Subcutaneous abdominal adipose tissue (tissue), 5 donors: ENCODE measurements around the gene NXT2.

Experiments
- H3K27ac ChIP-seq: one replicate; pipeline ENCODE4 v1.7.0; 2013; ENCODE audit warnings: low read depth, mild to moderate bottlenecking, inconsistent platforms, low read length, moderate library complexity
- H3K27me3 ChIP-seq, 5 donors: one replicate each; pipeline ENCODE4 v1.7.0; 2013; ENCODE audit warnings: low read length in 5 of 5, inconsistent platforms in 1 of 5; ENCODE audit not compliant: control insufficient read depth in 5 of 5, insufficient read depth in 4 of 5
- H3K36me3 ChIP-seq, 5 donors: one replicate each; pipeline ENCODE4 v1.7.0; 2013; ENCODE audit warnings: low read length in 5 of 5; ENCODE audit not compliant: control insufficient read depth in 5 of 5, insufficient read depth in 5 of 5
- H3K4me1 ChIP-seq, 5 donors: one replicate each; pipeline ENCODE4 v1.7.0; 2013; ENCODE audit warnings: low read length in 5 of 5, mild to moderate bottlenecking in 3 of 5, moderate library complexity in 1 of 5; ENCODE audit not compliant: control insufficient read depth in 5 of 5, insufficient read depth in 5 of 5
- H3K4me3 ChIP-seq, 5 donors: one replicate each; pipeline ENCODE4 v1.7.0; 2013; ENCODE audit warnings: low read length in 5 of 5, low read depth in 1 of 5
- H3K9ac ChIP-seq, 5 donors: one replicate each; pipeline ENCODE4 v1.7.0; 2013; ENCODE audit warnings: low read length in 5 of 5, mild to moderate bottlenecking in 4 of 5, moderate library complexity in 3 of 5
- H3K9me3 ChIP-seq, 5 donors: one replicate each; pipeline ENCODE4 v1.7.0; 2013; ENCODE audit warnings: low read length in 5 of 5; ENCODE audit not compliant: control insufficient read depth in 5 of 5
- donor health status: healthy.
- donor health status: healthy.
- donor health status: healthy.
- donor health status: healthy.
- donor health status: healthy.

The NXT2 gene

GRCh38 chrX:109536439-109537323 lies at the start of gene NXT2:
Gene NXT2, plus strand, starts transcription at chrX:109536844. Its CDS starts 163 bp downstream, at chrX:109537007.
- Histone ChIP-seq H3K27ac (peak within 1 kb of the TSS; percentile 96), H3K4me3 (peak within 1 kb of the TSS; percentile 50 to 81 (median 77)), H3K9ac (peak within 1 kb of the TSS; percentile 47 to 90 (median 88)), H3K9me3 (peaks cover 0 to 3% (median 0%) of the 10 kb centered on the region in 5 donors), H3K27me3 (peaks cover 0 to 13% (median 0%) of the 10 kb centered on the region in 5 donors), H3K36me3 (no peaks in the 10 kb centered on the region), H3K4me1 (peaks cover 0 to 7% (median 4%) of the 10 kb centered on the region in 5 donors)

- H3K9me3 ChIP-seq: no peaks in the 10 kb centered on the region
Measured at GRCh38 chrX:109487640-109488039, 49.0 kb upstream of the NXT2 start.

GRCh38 chrX:109489174-109489573 lies 47.5 kb upstream of the NXT2 start:
- Histone ChIP-seq H3K27ac (peak overlapping the region; percentile 4), H3K27me3 (peaks cover 0 to 7% (median 4%) of the 10 kb centered on the region in 5 donors), H3K9ac (no peak overlapping the region), H3K36me3 (no peaks in the 10 kb centered on the region), H3K4me1 (peaks cover 0 to 19% (median 9%) of the 10 kb centered on the region in 5 donors), H3K4me3 (no peak overlapping the region), H3K9me3 (no peaks in the 10 kb centered on the region)

More at GRCh38 chrX:109487640-109488039, 49.0 kb upstream of the NXT2 start:
- Histone ChIP-seq H3K9ac (no peak overlapping the region), H3K36me3 (no peaks in the 10 kb centered on the region), H3K4me1 (peaks cover 0 to 19% (median 9%) of the 10 kb centered on the region in 5 donors), H3K27ac (peak overlapping the region; percentile 4), H3K27me3 (peaks cover 0 to 10% (median 7%) of the 10 kb centered on the region in 5 donors), H3K4me3 (no peak overlapping the region)

- H3K4me3 ChIP-seq: no peak overlapping the region
- no peak overlapping the region for H3K27ac ChIP-seq
- no peaks in the 10 kb centered on the region for H3K4me1 ChIP-seq
- H3K9me3 ChIP-seq: no peaks in the 10 kb centered on the region
- H3K9ac ChIP-seq: no peak overlapping the region
- no peaks in the 10 kb centered on the region for H3K36me3 ChIP-seq
- H3K27me3 ChIP-seq: peaks cover 0 to 25% (median 22%) of the 10 kb centered on the region in 5 donors
Measured at GRCh38 chrX:109498434-109498833, 38.2 kb upstream of the NXT2 start.

- Histone ChIP-seq H3K4me1 (no peaks in the 10 kb centered on the region), H3K27ac (no peak overlapping the region), H3K9me3 (no peaks in the 10 kb centered on the region), H3K27me3 (peaks cover 0 to 28% (median 23%) of the 10 kb centered on the region in 5 donors), H3K9ac (no peak overlapping the region), H3K4me3 (no peak overlapping the region), H3K36me3 (no peaks in the 10 kb centered on the region)
Measured at GRCh38 chrX:109501176-109501575, 35.5 kb upstream of the NXT2 start.

- H3K4me1 ChIP-seq: no peaks in the 10 kb centered on the region
- H3K27me3 ChIP-seq: peaks cover 0 to 13% (median 8%) of the 10 kb centered on the region in 5 donors
- no peak overlapping the region for H3K9ac ChIP-seq
- H3K36me3 ChIP-seq: no peaks in the 10 kb centered on the region
- H3K9me3 ChIP-seq: no peaks in the 10 kb centered on the region
- no peak overlapping the region for H3K27ac ChIP-seq
- H3K4me3 ChIP-seq: no peak overlapping the region
Measured at GRCh38 chrX:109508915-109509314, 27.7 kb upstream of the NXT2 start.

- no peaks in the 10 kb centered on the region for H3K9me3 ChIP-seq
- H3K27ac ChIP-seq: no peak overlapping the region
- no peaks in the 10 kb centered on the region for H3K4me1 ChIP-seq
- H3K36me3 ChIP-seq: no peaks in the 10 kb centered on the region
- H3K9ac ChIP-seq: no peak overlapping the region
- no peak overlapping the region for H3K4me3 ChIP-seq
- H3K27me3 ChIP-seq: peaks cover 0 to 7% (median 4%) of the 10 kb centered on the region in 5 donors
Measured at GRCh38 chrX:109511113-109511512, 25.5 kb upstream of the NXT2 start.

GRCh38 chrX:109519001-109519400 lies 17.6 kb upstream of the NXT2 start:
- Histone ChIP-seq H3K27me3 (peaks cover 0 to 2% (median 0%) of the 10 kb centered on the region in 5 donors), H3K4me3 (no peak overlapping the region), H3K9ac (no peak overlapping the region), H3K9me3 (no peaks in the 10 kb centered on the region), H3K36me3 (no peaks in the 10 kb centered on the region), H3K27ac (no peak overlapping the region), H3K4me1 (no peaks in the 10 kb centered on the region)

GRCh38 chrX:109533005-109533404 lies 3.6 kb upstream of the NXT2 start:
- peaks cover 0 to 14% (median 0%) of the 10 kb centered on the region in 5 donors for H3K27me3 ChIP-seq
- H3K9me3 ChIP-seq: peaks cover 0 to 9% (median 2%) of the 10 kb centered on the region in 5 donors
- H3K36me3 ChIP-seq: no peaks in the 10 kb centered on the region
- H3K27ac ChIP-seq: no peak overlapping the region
- no peak overlapping the region for H3K9ac ChIP-seq
- H3K4me3 ChIP-seq: no peak overlapping the region
- peaks cover 0 to 5% (median 4%) of the 10 kb centered on the region in 5 donors for H3K4me1 ChIP-seq

- peaks cover 0 to 14% (median 0%) of the 10 kb centered on the region in 5 donors for H3K27me3 ChIP-seq
- H3K27ac ChIP-seq: no peak overlapping the region
- H3K4me3 ChIP-seq: no peak overlapping the region
- H3K9ac ChIP-seq: no peak overlapping the region
- peaks cover 0 to 9% (median 2%) of the 10 kb centered on the region in 5 donors for H3K9me3 ChIP-seq
- H3K4me1 ChIP-seq: peaks cover 0 to 7% (median 4%) of the 10 kb centered on the region in 5 donors
- no peaks in the 10 kb centered on the region for H3K36me3 ChIP-seq
Measured at GRCh38 chrX:109533631-109534030, 3.0 kb upstream of the NXT2 start.
